HG02981 (cell line): Measurements from ENCODE around the gene OAS1.
A peak's percentile ranks its signal among the peaks of the same experiment; 100 is the strongest.

Experiments used
- ATAC-seq: cut with Tn5 transposase; IDR thresholded peaks from one replicate; pipeline ENCODE4 v1.9.1; 2021; ENCODE audit warnings: mild to moderate bottlenecking, moderate library complexity; ENCODE audit not compliant: unreplicated experiment

Gene OAS1

GRCh38 chr12:112906712-112907414 lies at the start of gene OAS1:
OAS1 (plus strand) TSS chr12:112906962; CDS start chr12:112907040, 78 bp downstream.
- peak; percentile 85 for ATAC-seq

DNA sequence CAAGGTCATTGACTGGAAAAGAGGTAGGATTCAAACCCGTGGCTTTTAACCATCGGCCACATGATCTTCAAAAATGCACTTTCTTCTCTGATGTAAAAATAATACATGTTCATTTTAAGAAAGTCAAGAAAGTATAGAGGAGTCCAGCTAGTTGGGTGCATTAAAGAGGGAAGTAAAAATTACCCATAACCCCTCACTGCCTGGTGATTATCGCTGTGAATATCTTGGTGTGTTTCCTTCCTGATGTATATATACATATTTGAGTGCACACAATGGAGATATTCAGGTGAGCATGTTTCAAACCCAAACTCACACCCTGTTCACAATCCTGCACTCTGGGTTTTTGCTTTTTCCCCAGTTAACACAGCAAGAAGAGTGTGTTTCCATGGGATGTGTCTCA lies 47.5 kb upstream of the OAS1 start:
- no peak for ATAC-seq

GRCh38 chr12:112860181-112860580 lies 46.6 kb upstream of the OAS1 start:
- ATAC-seq: no peak

DNA sequence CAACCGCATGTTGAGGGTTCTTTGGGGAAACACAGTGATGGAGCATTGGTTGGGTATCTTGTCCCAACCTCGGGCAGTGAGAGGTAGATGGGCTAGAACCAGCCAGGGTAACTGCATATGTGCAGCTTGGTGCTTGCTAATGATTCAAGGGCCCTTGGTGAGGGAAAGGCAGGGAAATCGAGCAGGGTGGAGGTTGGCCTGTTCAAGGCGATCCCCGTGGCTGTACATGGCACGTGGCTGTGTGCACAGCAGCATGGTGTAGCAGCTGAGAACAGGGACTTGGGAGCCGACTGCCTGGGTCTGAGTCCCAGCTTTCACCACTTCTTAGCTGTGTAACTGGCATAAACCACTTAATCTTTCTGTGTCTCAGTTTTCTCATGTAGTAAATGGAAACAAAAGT lies 45.5 kb upstream of the OAS1 start:
- no peak for ATAC-seq

- ATAC-seq: no peak
These were observed 44.0 kb upstream of the OAS1 start for GRCh38 chr12:112862636-112863290.

GRCh38 chr12:112868459-112869041 lies 38.2 kb upstream of the OAS1 start:
- ATAC-seq: no peak

DNA sequence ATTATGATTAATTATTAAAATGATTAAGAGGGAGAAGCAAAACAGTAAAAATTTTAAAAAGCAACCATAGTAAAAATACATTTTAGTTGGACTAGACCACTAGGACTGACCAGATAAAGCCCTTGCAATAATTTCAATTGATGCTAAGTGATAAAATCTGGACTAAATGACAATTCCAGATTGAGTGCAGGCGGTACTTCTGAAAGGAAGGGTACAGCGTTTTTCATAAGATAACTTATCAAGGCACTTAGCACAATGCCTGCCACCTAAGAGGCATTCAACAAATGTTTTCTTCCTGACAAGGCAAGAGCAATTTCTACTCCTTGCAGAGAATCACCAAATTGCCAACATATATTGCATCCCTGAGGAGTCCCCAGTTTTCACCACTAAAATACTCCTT lies 37.7 kb upstream of the OAS1 start:
- no peak for ATAC-seq

- ATAC-seq: no peak
These were observed 37.0 kb upstream of the OAS1 start for GRCh38 chr12:112869778-112870177.

DNA sequence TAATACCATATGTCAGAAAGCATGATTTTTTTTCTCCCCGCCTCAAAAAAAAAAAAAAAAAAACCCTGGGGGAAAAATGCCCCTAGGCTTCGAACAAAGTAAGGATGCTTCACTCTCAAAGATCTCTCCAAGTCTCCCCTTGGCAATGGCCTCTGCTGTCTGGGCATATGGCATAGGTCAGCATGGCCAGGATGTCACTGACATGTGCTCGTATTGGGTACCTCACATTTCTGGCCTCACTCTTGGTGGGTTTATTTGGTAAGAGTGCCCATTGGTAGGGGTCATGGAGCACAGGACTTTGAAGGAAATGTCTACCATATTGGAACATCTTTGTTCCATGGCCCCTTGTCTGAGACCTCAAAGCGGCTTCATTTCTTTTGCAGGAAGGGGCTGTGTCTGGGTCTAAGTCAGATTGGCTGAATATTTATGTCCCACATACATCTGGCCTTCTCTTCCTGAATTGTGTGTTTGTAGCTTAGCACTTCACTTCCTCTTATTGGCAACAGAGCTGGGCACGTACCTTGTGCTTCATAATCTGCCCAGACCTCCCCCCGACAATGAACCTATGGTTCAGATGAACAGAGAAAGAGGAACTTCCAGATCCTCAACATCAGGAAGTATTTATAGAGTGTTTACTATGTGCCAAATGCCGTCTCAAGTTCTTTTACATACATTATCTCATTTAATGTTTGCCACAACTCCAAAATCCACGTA lies 36.3 kb upstream of the OAS1 start:
- ATAC-seq: no peak

DNA sequence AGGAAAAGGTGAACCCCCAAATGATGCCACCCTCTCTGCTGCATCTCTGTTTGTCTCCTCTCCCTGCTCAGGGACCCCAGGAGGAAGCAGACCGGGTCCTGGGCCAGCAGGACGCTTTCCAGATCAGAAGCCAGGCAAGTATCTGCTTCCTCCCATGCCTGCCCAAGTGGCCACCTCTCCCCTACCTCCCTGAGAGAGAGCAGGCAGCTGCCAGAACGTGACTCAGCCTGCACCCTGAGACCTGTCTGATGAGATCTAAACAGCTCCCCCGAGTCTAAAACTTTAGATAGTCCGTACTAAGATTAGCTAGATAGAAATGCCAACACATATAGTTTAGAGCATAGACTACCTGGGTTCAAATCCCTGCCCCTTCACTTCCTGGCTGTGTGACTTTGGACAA lies 31.2 kb upstream of the OAS1 start:
- no peak for ATAC-seq

DNA sequence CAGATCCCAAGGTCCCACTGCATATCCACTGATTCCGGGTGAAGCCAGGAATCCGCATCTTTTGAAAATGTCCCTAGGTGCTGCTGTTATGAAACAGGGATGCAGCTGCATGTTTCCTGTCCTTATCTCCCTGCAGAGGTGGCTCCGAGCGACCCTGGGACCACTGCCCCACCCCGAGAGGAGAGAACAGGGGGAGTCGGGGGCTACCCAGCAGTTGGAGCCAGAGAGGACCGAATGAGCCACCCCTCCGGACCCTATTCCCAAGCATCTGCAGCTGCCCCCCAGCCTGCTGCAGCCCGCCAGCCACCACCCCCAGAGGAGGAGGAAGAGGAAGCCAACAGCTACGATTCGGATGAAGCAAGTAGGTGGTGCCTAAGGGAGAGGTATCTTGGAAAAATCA lies 30.3 kb upstream of the OAS1 start:
- ATAC-seq: no peak

GRCh38 chr12:112877006-112877405 lies 29.8 kb upstream of the OAS1 start:
- no peak for ATAC-seq

DNA sequence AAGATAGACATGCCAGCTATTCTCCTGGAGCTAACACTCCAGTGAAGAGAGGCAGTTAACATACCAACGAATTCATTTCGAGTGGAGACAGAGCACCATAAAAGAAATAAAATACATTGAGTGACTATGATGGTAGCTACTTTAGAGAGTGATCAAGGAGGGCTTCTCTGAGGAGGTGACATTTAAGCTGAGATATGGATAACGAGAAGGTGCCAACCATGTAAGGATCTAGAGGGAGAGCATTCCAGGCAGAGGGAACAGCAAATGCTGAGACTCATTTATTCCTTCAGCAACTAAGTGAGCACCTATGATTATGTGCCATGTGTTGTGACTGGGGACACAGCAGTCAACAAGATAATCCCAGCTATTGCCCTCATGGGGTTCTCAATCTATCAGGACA lies 28.3 kb upstream of the OAS1 start:
- no peak for ATAC-seq

GRCh38 chr12:112879191-112879705 lies 27.5 kb upstream of the OAS1 start:
- no peak for ATAC-seq

DNA sequence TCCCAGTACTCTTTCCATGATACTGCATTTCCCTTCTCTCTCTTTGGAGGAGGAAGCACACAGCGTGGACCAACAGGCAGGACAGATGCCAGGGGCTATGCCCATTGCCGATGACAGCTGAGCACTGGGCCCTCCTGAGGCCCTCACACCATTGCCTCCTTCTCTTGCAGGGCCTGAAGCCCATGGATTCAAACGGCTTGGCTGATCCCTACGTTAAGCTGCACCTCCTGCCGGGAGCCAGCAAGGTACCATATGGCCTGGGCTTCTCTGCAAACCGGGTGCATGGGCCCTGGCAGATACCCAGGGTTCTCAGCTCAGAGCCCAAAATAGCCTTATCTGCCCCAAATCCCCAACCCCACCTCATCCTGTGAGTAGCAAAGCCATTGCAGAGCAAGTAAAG lies 25.2 kb upstream of the OAS1 start:
- no peak for ATAC-seq

GRCh38 chr12:112885236-112885635 lies 21.5 kb upstream of the OAS1 start:
- no peak for ATAC-seq

GRCh38 chr12:112887550-112887949 lies 19.2 kb upstream of the OAS1 start:
- no peak for ATAC-seq

DNA sequence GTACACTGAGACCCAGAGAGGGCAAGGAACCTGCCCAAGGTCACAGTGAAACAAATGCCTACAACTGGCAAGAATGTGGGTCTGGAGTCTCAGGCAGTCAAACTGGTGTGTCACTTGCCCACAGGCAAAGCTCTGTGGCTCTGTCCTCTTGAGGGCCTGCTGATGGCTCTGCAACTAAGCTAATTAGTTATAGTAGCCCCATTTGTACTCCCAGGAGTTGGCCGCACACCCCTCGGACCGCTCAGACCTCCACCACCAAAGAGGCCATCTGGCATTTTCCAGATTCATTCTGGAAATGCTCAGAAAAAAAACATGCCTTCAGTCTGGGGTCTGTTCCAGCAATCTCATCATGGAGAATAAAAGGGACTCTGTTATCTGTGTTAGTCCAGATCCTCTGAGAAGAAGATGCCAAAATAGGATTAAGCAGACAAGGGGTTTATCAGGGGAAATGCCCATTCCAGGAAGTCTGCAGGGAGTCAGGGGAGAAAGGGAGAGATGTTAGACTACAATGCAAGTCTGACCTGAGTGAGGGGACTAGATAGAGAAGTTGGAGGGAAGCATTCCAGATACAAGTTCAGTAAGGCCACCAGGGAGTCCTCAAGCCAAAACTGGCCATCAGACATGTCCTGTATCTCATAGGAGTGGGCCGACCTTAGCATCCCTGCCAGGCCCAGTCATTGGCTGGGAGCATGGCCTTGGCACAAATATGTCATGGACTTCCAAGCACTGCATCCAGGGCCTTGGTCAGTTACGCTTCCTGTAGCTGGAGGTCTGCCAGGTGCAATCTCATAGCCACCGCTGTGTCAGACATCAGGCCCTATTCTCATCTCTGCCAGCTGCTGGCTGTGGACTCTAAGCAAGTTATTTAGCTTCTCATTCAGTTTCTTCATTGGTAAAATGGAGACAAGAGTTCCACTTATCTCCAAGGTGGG lies 15.4 kb upstream of the OAS1 start:
- no peak for ATAC-seq

GRCh38 chr12:112892856-112893255 lies 13.9 kb upstream of the OAS1 start:
- no peak for ATAC-seq

GRCh38 chr12:112894128-112894527 lies 12.6 kb upstream of the OAS1 start:
- no peak for ATAC-seq
